ENCODE measurements around the gene RMND5A.

The RMND5A gene

DNA sequence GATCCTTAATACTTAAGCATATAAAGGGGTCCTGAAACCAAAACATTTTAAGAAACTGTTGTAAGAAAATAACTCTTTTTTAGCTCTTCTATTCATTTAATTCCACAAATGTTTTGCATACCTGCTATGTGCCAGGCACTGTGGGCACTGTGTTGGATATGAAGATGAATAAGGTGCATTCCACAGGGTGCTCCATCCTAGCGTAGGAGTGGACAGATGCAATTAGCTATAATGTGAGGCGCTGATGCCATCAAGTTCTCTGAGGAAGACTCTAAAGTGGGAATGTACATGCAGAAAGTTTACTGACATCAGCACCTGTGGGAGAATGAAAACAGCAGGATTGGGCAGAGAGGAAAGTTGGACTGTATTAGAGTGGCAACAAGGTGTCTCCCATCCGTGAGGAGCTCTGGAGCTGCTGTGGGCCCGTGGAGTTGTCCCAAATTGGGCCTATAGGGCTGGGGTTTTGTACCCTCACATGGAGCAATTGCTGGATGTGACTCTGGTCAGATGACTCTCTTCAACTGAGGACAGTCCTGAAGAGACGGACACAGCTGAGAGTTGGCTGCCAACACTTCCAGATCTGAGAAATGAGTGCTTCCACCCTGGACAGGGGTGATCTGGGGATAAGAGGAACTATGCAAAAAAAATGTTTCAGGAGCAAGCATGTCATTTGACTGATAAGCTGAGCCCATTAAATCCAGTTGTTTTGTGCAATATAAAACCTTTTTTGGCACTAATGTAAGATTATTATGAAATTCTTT lies 48.3 kb downstream of the RMND5A start:
- TF ChIP-seq, protein P1, sequence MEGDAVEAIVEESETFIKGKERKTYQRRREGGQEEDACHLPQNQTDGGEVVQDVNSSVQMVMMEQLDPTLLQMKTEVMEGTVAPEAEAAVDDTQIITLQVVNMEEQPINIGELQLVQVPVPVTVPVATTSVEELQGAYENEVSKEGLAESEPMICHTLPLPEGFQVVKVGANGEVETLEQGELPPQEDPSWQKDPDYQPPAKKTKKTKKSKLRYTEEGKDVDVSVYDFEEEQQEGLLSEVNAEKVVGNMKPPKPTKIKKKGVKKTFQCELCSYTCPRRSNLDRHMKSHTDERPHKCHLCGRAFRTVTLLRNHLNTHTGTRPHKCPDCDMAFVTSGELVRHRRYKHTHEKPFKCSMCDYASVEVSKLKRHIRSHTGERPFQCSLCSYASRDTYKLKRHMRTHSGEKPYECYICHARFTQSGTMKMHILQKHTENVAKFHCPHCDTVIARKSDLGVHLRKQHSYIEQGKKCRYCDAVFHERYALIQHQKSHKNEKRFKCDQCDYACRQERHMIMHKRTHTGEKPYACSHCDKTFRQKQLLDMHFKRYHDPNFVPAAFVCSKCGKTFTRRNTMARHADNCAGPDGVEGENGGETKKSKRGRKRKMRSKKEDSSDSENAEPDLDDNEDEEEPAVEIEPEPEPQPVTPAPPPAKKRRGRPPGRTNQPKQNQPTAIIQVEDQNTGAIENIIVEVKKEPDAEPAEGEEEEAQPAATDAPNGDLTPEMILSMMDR (IDR thresholded peaks at IDR 0.05; ENCODE audit: control extremely low read depth, extremely low read depth, low read depth, missing control alignments) = no peak
- POLR2A ChIA-PET = no interaction called here
- DNase-seq (ENCODE audit: extremely low spot score) = no peak
- CTCF ChIA-PET = interaction anchor here (0.7 to 6.2 kb wide), 5 partner anchors 8 to 39 kb away, joined by 3 to 57 read pairs (median 4); partner anchors contain the start of gene CD8A

DNA sequence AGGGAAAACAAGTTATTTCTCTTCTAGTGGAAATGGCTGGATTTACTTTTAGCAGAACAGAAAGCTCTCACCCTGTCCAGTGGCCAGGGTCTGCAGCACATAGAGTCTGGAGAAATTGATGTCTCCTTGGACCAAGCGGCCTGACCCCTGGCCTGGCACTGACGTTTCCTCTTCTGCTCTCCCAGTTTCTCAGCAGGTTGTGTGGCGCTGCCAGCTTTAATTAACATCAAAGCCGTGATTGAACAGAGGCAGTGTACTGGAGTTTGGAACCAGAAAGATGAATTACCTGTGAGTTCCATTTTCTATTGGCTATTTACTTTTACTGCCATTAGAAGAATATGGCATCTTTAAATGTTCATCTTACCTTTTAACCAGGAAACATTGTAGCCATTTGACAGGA lies 49.7 kb downstream of the RMND5A start:
- ChIA-PET CTCF (interaction anchor here (0.8 to 1.5 kb wide), 4 partner anchors 10 to 301 kb away, joined by 3 read pairs; no protein-coding TSS in a partner anchor), POLR2A (no interaction called here)
- TF ChIP-seq, protein P1 (IDR thresholded peaks at IDR 0.05; ENCODE audit: control extremely low read depth, extremely low read depth, low read depth, missing control alignments) = no peak
- no peak for DNase-seq (ENCODE audit: extremely low spot score)

DNA sequence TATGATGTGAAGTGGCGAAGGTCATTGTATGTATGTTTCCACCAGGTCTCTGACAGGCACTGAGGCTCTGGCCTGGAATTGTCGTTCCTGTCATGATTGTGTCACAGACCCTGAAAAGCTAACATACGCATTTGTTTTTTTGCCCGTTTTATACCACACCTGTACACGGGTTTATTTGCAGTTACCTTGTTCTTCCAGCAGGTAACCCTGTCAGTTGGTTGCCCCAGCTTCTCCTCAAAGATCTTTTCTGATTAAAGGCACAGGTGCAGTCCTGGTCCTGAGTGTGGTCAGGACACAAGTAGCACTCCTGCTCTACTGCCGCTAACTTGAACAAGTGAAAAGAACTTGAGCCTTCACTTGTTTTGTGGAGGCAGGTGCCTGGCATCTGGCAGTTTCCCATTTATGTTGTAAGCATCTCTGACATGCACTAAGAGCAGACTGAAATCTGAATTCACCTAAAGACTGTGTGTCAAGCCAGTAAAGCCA lies 50.8 kb downstream of the RMND5A start:
- ChIA-PET POLR2A (no interaction called here), CTCF (interaction anchor here (0.8 to 1.4 kb wide), 2 partner anchors 8 to 13 kb away, joined by 3 read pairs; no protein-coding TSS in a partner anchor)
- DNase-seq (ENCODE audit: extremely low spot score) = no peak
- TF ChIP-seq, protein P1 (IDR thresholded peaks at IDR 0.05; ENCODE audit: control extremely low read depth, extremely low read depth, low read depth, missing control alignments) = no peak

- CTCF ChIA-PET = interaction anchor here (1.4 kb wide), 1 partner anchor 8 kb away, joined by 5 read pairs; no protein-coding TSS in a partner anchor
- DNase-seq (ENCODE audit: extremely low spot score) = no peak
- POLR2A ChIA-PET = interaction anchor here (0.6 kb wide), 1 partner anchor 1234 kb away, joined by 5 read pairs; no protein-coding TSS in a partner anchor
- TF ChIP-seq, protein P1 (IDR thresholded peaks at IDR 0.05; ENCODE audit: control extremely low read depth, extremely low read depth, low read depth, missing control alignments) = no peak
Measured at GRCh38 chr2:86772611-86773010, 52.5 kb downstream of the RMND5A start.

DNA sequence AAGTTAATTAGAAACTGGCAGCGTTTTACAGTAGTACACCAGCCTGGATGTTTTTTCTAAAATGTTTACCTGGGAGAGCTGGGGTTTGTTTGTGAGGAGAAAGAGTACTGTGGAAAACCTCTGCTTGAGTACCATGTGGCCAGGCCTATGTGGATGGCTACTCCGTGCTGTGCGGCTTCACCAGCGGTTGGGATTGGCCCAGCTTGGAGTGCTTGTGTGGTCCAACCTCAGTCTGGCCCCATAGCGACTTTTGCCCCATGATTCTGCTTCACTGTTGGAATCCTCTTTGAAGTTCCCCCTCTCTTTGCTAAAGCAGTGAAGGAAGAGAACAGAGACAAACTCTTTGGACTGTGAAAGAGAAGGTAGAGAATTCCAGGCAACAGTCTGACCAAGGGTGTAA lies 54.8 kb downstream of the RMND5A start:
- POLR2A ChIA-PET = interaction anchor here (0.6 to 0.9 kb wide), 2 partner anchors 9 to 11 kb away, joined by 11 to 12 read pairs; no protein-coding TSS in a partner anchor
- TF ChIP-seq, protein P1 (IDR thresholded peaks at IDR 0.05; ENCODE audit: control extremely low read depth, extremely low read depth, low read depth, missing control alignments) = no peak
- no peak for DNase-seq (ENCODE audit: extremely low spot score)
- CTCF ChIA-PET = interaction anchor here (0.9 to 4.4 kb wide), 3 partner anchors 9 to 21 kb away, joined by 4 to 17 read pairs (median 4); no protein-coding TSS in a partner anchor

DNA sequence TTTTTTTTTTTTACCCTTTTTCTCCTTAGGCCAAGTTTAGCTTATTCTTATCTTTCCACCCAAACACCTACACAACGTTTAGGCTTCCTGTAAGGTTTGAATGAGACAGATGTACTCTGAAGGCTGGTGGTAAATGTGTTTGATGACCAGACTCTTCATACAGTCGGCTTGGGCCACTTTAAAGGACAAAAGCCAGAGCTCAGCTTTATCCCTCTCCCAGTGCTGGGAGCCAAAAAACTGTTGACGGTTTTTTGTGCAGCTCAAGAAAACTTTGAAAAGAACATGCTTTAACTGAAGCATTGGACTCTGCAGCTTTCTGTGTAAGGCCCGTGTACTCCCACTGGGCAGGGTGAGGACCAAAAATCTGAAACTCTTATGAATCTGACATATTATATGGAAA lies 55.2 kb downstream of the RMND5A start:
- ChIA-PET POLR2A (interaction anchor here (0.6 to 0.9 kb wide), 2 partner anchors 9 to 12 kb away, joined by 11 to 12 read pairs; no protein-coding TSS in a partner anchor), CTCF (interaction anchor here (0.9 to 4.4 kb wide), 2 partner anchors 9 to 10 kb away, joined by 4 to 17 read pairs; no protein-coding TSS in a partner anchor)

More for the DNA sequence above, 55.2 kb downstream of the RMND5A start:
- TF ChIP-seq, protein P1 (IDR thresholded peaks at IDR 0.05; ENCODE audit: control extremely low read depth, extremely low read depth, low read depth, missing control alignments) = no peak
- no peak for DNase-seq (ENCODE audit: extremely low spot score)

Data from GM10248 (cell line).